ENCODE data around the gene SP1. TPM values are rescaled to one million over a fixed set of nuclear protein-coding genes. Genes with fewer than 3 reads are reported as not detected.

Gene SP1
- total RNA-seq, 1 donor from 2014 or later = 50.6 TPM

DNA sequence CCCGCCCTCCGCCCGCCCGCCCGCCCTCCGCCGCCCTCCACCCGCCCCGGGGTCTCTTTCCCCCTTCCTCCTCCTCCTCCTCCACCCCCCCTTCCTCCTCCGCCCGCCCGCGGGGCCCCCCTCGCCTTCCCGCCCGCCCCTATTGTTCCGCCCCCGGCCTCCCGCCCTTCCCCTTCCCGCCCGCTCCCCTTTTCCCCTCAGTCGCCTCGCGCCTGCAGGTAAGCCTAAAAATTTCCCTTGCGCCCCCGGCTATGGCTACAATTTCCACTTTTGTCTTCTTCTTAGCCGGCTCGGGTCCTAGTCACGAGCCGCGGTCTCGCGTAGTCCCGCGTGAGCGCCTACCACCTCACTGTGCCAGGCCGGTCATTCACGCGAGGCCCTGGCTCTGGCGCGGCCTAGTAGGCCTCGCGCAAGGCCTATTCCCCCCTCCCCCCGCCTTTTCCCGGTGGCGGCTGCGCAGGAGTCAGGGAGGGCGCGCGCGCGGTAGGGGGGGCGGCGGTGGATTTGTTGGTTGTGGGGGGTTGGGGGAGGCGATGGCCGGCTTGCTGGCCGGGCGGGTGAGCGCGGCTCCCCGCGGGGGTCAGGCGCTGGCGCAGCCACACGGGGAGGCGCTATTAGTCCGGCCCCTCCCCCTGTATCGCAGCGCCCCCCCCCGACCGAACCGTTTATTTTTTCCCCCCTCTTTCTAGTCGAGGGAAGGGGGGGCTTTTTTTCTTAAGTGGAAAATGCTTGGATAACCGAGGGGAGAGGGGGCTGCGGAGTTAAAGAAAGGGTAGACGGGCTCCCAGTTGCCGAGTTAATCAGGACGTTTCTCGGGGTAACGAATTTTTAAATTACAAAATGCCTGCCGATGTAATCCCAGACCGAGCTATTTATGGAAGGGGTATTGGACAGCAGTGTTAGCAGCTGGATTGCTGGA, 72.4 kb downstream of the SP1 start:
- Mint-ChIP-seq H3K27ac (ENCODE audit: unreplicated experiment) (peak overlapping the region; percentile 95), H3K27me3 (ENCODE audit: low read depth, unreplicated experiment) (no peaks in the 10 kb centered on the region), H3K4me3 (ENCODE audit: unreplicated experiment) (peak overlapping the region; percentile 98), H3K4me1 (ENCODE audit: low read depth, unreplicated experiment) (peaks cover 8% of the 10 kb centered on the region), H3K9me3 (ENCODE audit: unreplicated experiment) (no peaks in the 10 kb centered on the region), H3K36me3 (ENCODE audit: low read depth, unreplicated experiment) (peaks cover 18% of the 10 kb centered on the region)
- peak; percentile 75 for DNase-seq (ENCODE audit: low read depth)
- H3K9me3 ChIP-seq (ENCODE audit: insufficient read depth, low read depth, low read length) = no peaks in the 10 kb centered on the region
- H3K9ac ChIP-seq (ENCODE audit: low read length) = peak overlapping the region; percentile 99
- H3K27ac ChIP-seq (ENCODE audit: low read depth, low read length) = peak overlapping the region; percentile 94
- peaks cover 41% of the 10 kb centered on the region for H3K36me3 ChIP-seq (ENCODE audit: insufficient read depth, low read length)
- TF ChIP-seq EZH2 (IDR thresholded peaks at IDR 0.05; ENCODE audit: insufficient read depth, low read length) = no peak
- TF ChIP-seq, protein P1, sequence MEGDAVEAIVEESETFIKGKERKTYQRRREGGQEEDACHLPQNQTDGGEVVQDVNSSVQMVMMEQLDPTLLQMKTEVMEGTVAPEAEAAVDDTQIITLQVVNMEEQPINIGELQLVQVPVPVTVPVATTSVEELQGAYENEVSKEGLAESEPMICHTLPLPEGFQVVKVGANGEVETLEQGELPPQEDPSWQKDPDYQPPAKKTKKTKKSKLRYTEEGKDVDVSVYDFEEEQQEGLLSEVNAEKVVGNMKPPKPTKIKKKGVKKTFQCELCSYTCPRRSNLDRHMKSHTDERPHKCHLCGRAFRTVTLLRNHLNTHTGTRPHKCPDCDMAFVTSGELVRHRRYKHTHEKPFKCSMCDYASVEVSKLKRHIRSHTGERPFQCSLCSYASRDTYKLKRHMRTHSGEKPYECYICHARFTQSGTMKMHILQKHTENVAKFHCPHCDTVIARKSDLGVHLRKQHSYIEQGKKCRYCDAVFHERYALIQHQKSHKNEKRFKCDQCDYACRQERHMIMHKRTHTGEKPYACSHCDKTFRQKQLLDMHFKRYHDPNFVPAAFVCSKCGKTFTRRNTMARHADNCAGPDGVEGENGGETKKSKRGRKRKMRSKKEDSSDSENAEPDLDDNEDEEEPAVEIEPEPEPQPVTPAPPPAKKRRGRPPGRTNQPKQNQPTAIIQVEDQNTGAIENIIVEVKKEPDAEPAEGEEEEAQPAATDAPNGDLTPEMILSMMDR (IDR thresholded peaks at IDR 0.05; ENCODE audit: insufficient read depth, low read depth, low read length) = no peak
- no peak overlapping the region for H2AFZ ChIP-seq (ENCODE audit: low read depth, low read length)
- peak overlapping the region; percentile 96 for H3K4me2 ChIP-seq (ENCODE audit: low read length)
- no peak for FAIRE-seq
- H3K4me1 ChIP-seq (ENCODE audit: insufficient read depth, low read length) = peaks cover 10% of the 10 kb centered on the region
- H3K4me3 ChIP-seq (ENCODE audit: insufficient read depth, low read depth, low read length) = peak overlapping the region; percentile 100
- no peaks in the 10 kb centered on the region for H3K27me3 ChIP-seq (ENCODE audit: insufficient read depth, low read length)
- peaks cover 53% of the 10 kb centered on the region for H3K79me2 ChIP-seq (ENCODE audit: insufficient read depth, low read length)
- peaks cover 48% of the 10 kb centered on the region for H4K20me1 ChIP-seq (ENCODE audit: insufficient read depth, low read length)

DNA sequence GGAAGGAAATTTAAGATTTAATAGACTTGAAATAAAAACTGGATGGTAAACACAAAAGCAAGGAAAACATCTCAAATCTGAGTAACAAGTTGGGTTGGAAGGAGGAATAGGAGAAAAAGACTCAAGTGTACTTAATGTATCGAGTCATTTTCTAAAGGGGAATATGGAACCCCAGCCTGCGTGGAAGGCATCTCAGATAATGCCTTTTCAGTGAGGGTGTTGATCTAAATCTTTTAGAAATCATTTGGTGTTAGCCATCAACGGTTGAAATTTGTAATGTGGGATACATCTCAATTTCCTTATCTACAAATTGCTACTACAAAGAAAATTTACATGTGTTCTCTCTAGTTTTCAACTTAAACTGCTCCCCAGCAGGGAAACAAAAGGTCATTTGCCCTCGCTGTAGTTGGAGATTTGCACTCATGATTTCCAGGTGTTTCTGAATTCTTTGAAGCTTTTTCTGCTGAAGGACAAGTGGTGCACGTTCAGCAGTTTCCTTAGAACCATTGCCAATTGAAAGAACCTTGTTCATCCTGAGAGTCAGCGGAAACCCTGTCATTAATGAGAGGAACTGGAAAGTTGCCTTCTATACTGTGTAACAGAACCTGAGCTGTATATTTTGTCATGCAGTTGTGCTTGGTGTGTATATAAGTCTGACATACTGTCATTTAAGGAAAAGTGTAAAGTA, 74.1 kb downstream of the SP1 start:
- peaks cover 70% of the 10 kb centered on the region for H3K79me2 ChIP-seq (ENCODE audit: insufficient read depth, low read length)
- H3K4me3 ChIP-seq (ENCODE audit: insufficient read depth, low read depth, low read length) = peak overlapping the region; percentile 100
- peak overlapping the region; percentile 96 for H3K4me2 ChIP-seq (ENCODE audit: low read length)
- no peaks in the 10 kb centered on the region for H3K27me3 ChIP-seq (ENCODE audit: insufficient read depth, low read length)
- H3K4me3 Mint-ChIP-seq (ENCODE audit: unreplicated experiment) = peak overlapping the region; percentile 98
- peak overlapping the region; percentile 72 for H3K27ac Mint-ChIP-seq (ENCODE audit: unreplicated experiment)
- no peak overlapping the region for H2AFZ ChIP-seq (ENCODE audit: low read depth, low read length)
- H4K20me1 ChIP-seq (ENCODE audit: insufficient read depth, low read length) = peaks cover 65% of the 10 kb centered on the region
- H3K27me3 Mint-ChIP-seq (ENCODE audit: low read depth, unreplicated experiment) = no peaks in the 10 kb centered on the region
- DNase-seq (ENCODE audit: low read depth) (no peak), FAIRE-seq (no peak)
- TF ChIP-seq, protein P1 (IDR thresholded peaks at IDR 0.05; ENCODE audit: insufficient read depth, low read depth, low read length) = no peak
- no peak for TF ChIP-seq EZH2 (IDR thresholded peaks at IDR 0.05; ENCODE audit: insufficient read depth, low read length)
- H3K9me3 ChIP-seq (ENCODE audit: insufficient read depth, low read depth, low read length) = no peaks in the 10 kb centered on the region
- no peak overlapping the region for H3K27ac ChIP-seq (ENCODE audit: low read depth, low read length)
- H3K9me3 Mint-ChIP-seq (ENCODE audit: unreplicated experiment) = no peaks in the 10 kb centered on the region
- peak overlapping the region; percentile 99 for H3K9ac ChIP-seq (ENCODE audit: low read length)
- peaks cover 51% of the 10 kb centered on the region for H3K36me3 ChIP-seq (ENCODE audit: insufficient read depth, low read length)
- H3K4me1 Mint-ChIP-seq (ENCODE audit: low read depth, unreplicated experiment) = peaks cover 8% of the 10 kb centered on the region
- H3K36me3 Mint-ChIP-seq (ENCODE audit: low read depth, unreplicated experiment) = peaks cover 10% of the 10 kb centered on the region
- peaks cover 10% of the 10 kb centered on the region for H3K4me1 ChIP-seq (ENCODE audit: insufficient read depth, low read length)
